HG03575 (cell line): Measurements from ENCODE around the gene AHCYL1.

Source experiments
- ATAC-seq: cut with Tn5 transposase; IDR thresholded peaks from one replicate; pipeline ENCODE4 v1.9.1; 2021; ENCODE audit not compliant: unreplicated experiment, insufficient number of reproducible peaks, low FRiP score; ENCODE audit errors: extremely low read depth

Gene AHCYL1

GRCh38 chr1:110070282-110070669, 85.7 kb downstream of the AHCYL1 start:
- no peak for ATAC-seq

DNA sequence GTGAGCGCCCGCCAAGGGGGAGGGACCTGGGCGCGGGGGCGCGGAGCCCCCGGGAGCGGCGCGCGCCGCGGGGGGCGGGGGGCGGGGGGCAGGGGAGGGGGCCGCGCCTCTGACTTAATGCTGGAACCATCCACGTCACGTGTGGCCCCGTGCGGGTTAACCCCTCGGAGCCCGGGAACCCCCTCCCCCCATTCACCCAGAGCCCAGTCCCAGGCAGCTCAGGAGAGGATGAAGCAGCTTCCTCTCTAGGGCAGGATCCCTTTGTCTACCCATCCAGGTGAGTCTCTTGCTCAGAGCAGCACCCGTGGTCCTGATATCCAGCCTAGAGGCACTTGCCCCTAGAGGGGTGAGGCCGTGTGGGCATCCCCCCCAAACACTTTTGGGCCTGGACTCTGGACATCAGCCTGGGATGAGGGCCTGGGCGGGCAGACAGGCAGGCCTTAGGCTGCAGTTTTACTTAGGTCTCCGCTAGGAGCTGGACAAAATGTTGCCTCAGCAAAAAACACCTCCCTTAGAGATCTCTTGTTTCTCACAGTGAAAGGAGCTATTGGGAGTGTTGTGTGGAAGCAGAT, 86.2 kb downstream of the AHCYL1 start, which contains the start of gene ALX3:
Gene ALX3 (minus strand): TSS at position 2 of the 572 bp plus-strand sequence. CDS start 60 bp downstream, outside the sequence.
- no peak for ATAC-seq
